Ishikawa (cell line): Measurements from ENCODE around the gene CDT1.

ENCODE experiments used
- CEBPB ChIP-seq: IDR thresholded peaks from 2 replicates; pipeline ENCODE4 v1.6.1; 2012
- CREB1 ChIP-seq: IDR thresholded peaks from 2 replicates; pipeline ENCODE4 v1.6.1; 2012; ENCODE audit warnings: low read depth
- EGR1 ChIP-seq: IDR thresholded peaks from 2 replicates; pipeline ENCODE4 v1.6.1; 2012
- EP300 ChIP-seq: IDR thresholded peaks from 2 replicates; pipeline ENCODE4 v1.6.1; 2012; ENCODE audit warnings: borderline replicate concordance
- FOXM1 ChIP-seq: IDR thresholded peaks from 2 replicates; pipeline ENCODE4 v1.6.1; 2012; ENCODE audit warnings: low read depth, borderline replicate concordance
- MAX ChIP-seq: IDR thresholded peaks from 2 replicates; pipeline ENCODE4 v1.6.1; 2012
- NFIC ChIP-seq: IDR thresholded peaks from 2 replicates; pipeline ENCODE4 v1.6.1; 2012
- RAD21 ChIP-seq: IDR thresholded peaks from 2 replicates; pipeline ENCODE4 v1.6.1; 2012; ENCODE audit warnings: low read depth
- REST ChIP-seq: IDR thresholded peaks from 2 replicates; pipeline ENCODE4 v1.6.1; 2012; ENCODE audit warnings: low read depth, mild to moderate bottlenecking
- TAF1 ChIP-seq: IDR thresholded peaks from 2 replicates; pipeline ENCODE4 v1.6.1; 2012; ENCODE audit warnings: low read depth, mild to moderate bottlenecking
- TCF12 ChIP-seq: IDR thresholded peaks from 2 replicates; pipeline ENCODE4 v1.6.1; 2012; ENCODE audit warnings: low read depth
- TEAD4 ChIP-seq: IDR thresholded peaks from 2 replicates; pipeline ENCODE4 v1.6.1; 2012
- YY1 ChIP-seq: IDR thresholded peaks from 2 replicates; pipeline ENCODE4 v1.6.1; 2012; ENCODE audit warnings: low read depth
- ZBTB7A ChIP-seq: IDR thresholded peaks from 2 replicates; pipeline ENCODE4 v1.6.1; 2012; ENCODE audit warnings: low read depth
- TF ChIP-seq, protein P1 (sequence below): IDR thresholded peaks from 2 replicates; pipeline ENCODE4 v1.6.1; 2012

The CDT1 gene

GRCh38 chr16:88798772-88799455, 4.7 kb upstream of the CDT1 start:
- TF ChIP-seq CEBPB (no peak), MAX (peak; percentile 74), RAD21 (no peak), CREB1 (no peak)

GRCh38 chr16:88799569-88800276, 3.9 kb upstream of the CDT1 start:
- TF ChIP-seq REST: no peak
- no peak for TF ChIP-seq TCF12
- no peak for TF ChIP-seq RAD21
- TF ChIP-seq EGR1: no peak
- no peak for TF ChIP-seq TEAD4
- TF ChIP-seq NFIC: no peak

DNA sequence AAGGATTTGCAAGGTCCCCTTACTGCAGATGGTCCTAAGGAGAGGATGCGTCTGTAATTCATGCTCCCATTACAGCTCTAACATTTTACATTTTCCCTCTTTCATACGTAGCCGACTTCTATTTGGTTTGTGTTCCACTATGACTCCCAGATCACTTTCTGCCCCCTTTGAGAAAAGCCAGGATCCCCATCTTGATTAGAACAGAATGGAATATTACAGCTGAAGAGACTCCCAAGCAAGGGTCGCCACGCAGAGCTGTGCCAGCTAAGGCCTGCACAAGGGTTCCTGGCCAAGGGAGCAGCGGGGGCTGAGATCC, 3.4 kb upstream of the CDT1 start:
- TF ChIP-seq CEBPB (no peak), YY1 (no peak), TEAD4 (no peak), TCF12 (no peak)

DNA sequence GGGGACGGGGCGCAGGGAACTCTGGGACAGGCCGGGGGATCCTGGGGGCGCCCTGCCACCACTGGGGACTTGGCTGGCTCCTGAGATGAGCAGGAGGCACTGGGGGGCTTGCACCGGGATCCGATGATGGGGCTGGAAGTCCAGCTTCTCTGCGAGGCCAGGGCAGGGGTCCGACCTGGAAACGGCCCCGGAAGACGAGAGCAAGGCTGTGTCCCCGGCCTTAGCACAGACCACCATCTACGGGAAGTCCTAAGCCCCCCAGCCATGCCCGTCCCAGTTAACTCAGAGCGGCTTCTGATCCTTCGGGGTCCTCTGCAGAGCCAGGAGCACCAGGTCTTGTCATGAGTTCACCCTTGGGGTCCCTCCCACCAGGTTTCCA, 573 bp downstream of the CDT1 start:
- TF ChIP-seq CREB1 (no peak), CEBPB (no peak), YY1 (no peak), RAD21 (no peak), TEAD4 (no peak), EP300 (no peak), REST (no peak), TCF12 (no peak), ZBTB7A (no peak), EGR1 (no peak), FOXM1 (no peak), TAF1 (no peak), MAX (no peak), NFIC (no peak)
- TF ChIP-seq, protein P1, sequence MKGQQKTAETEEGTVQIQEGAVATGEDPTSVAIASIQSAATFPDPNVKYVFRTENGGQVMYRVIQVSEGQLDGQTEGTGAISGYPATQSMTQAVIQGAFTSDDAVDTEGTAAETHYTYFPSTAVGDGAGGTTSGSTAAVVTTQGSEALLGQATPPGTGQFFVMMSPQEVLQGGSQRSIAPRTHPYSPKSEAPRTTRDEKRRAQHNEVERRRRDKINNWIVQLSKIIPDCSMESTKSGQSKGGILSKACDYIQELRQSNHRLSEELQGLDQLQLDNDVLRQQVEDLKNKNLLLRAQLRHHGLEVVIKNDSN: no peak

GRCh38 chr16:88804552-88805339, 1.2 kb downstream of the CDT1 start:
- TF ChIP-seq FOXM1 (no peak), ZBTB7A (0 out of 2 replicates have a peak, but pooled peaks have one; percentile 7), TCF12 (no peak)

- TF ChIP-seq EP300 (no peak), REST (no peak), FOXM1 (no peak), RAD21 (no peak), TAF1 (no peak), CEBPB (no peak), NFIC (no peak), TEAD4 (no peak), YY1 (no peak), MAX (no peak), CREB1 (no peak), ZBTB7A (no peak), EGR1 (no peak), TCF12 (no peak)
- TF ChIP-seq, protein P1: no peak
These were observed 1.7 kb downstream of the CDT1 start for GRCh38 chr16:88805340-88805715.
